ENCODE data around the gene WDR44. TPM values are rescaled to one million over a fixed set of nuclear protein-coding genes. Genes with fewer than 3 reads are reported as not detected.

WDR44 gene, protein sequence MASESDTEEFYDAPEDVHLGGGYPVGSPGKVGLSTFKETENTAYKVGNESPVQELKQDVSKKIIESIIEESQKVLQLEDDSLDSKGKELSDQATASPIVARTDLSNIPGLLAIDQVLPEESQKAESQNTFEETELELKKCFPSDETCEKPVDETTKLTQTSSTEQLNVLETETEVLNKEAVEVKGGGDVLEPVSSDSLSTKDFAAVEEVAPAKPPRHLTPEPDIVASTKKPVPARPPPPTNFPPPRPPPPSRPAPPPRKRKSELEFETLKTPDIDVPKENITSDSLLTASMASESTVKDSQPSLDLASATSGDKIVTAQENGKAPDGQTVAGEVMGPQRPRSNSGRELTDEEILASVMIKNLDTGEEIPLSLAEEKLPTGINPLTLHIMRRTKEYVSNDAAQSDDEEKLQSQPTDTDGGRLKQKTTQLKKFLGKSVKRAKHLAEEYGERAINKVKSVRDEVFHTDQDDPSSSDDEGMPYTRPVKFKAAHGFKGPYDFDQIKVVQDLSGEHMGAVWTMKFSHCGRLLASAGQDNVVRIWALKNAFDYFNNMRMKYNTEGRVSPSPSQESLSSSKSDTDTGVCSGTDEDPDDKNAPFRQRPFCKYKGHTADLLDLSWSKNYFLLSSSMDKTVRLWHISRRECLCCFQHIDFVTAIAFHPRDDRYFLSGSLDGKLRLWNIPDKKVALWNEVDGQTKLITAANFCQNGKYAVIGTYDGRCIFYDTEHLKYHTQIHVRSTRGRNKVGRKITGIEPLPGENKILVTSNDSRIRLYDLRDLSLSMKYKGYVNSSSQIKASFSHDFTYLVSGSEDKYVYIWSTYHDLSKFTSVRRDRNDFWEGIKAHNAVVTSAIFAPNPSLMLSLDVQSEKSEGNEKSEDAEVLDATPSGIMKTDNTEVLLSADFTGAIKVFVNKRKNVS
- 10.3 and 12.2 TPM in 2 replicates for total RNA-seq

GRCh38 chrX:118345464-118346257 is at the start of gene WDR44:
WDR44 (plus strand) TSS chrX:118346106; CDS start chrX:118346504, 398 bp downstream.

DNA sequence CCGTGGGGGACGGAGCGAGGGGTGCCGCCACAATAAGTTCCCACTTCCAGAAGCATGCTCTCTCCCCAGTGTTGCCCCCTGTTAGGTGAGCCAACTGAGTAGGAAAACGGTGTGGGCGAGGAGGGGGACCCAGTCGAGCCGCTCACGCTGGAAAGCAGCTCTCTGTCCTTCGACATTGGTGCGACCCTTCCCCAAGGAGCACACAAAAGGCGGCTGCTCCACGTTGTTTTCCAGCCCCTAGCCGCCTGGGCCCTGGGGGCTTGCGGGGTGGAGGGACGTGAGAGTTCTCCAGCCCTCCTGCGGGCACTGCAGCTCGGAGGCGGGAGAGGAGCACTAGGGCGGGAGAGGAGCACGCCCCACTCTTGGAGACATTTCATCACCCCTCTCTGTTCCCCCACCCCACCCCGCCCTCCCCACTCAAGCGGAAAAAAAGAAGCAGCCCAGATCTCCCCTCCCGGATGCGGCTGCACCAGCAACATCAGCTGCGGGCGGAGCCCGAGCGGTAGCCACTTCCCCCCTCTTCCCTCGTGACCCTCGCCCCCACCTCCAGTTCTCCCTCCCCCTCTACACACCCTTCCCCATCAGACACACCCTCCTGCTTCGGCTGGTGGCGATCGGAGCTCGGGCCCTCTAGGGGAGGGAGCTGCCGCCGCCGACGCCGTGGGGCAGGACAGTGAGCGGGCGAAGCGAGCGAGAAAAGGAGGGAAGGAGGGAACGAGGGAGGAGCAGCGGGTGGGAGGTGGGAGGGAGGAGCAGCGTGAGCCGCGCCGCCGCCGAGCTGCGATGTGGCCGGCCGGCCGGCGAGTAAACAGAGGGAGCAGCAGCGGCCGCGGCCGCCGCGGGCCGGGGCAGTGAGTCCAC is 149.4 kb downstream of the WDR44 start, which contains the start of gene DOCK11:
Gene DOCK11, plus strand, starts transcription at position 755 of the 861 bp plus-strand sequence. CDS start 157 bp downstream, outside the sequence.

Other genes with a start within 250 kb of the WDR44 start
- 3.1 and 14.3 TPM in 2 replicates for gene KLHL13, start 229.3 kb upstream of the WDR44 start, total RNA-seq
- 0.63 and 2.3 TPM in 2 replicates for gene DOCK11, start 149.7 kb downstream of the WDR44 start, total RNA-seq

Measured in endothelial cell of coronary artery (primary cell).